GM23338 (cell line): ENCODE measurements around the gene MPHOSPH8. TPM values are rescaled to one million over a fixed set of nuclear protein-coding genes. Genes with fewer than 3 reads are reported as not detected.

ENCODE experiments used
- ATAC-seq: fragments of 200-7000 bp; cut with Tn5 transposase; 3 replicates; pipeline ENCODE4 v1.9.1; 2020
- DNase-seq: peaks from one replicate; pipeline ENCODE4 v3.0.0-alpha.2; 2015; ENCODE audit warnings: low spot score
- H2AFZ ChIP-seq: fragments of 200-600 bp; sonication (generic); 2 replicates; pipeline ENCODE4 v1.8.0; 2016; ENCODE audit warnings: antibody characterized with exemption, mild to moderate bottlenecking, moderate library complexity
- H3F3A ChIP-seq: fragments of 200-600 bp; sonication (generic); replicated peaks from 2 replicates; pipeline ENCODE4 v1.8.0; 2017; ENCODE audit warnings: antibody characterized with exemption, mixed run types, low read depth
- H3K27ac ChIP-seq: fragments of 200-600 bp; sonication (generic); 2 replicates; pipeline ENCODE4 v1.6.1; 2016; ENCODE audit warnings: low read depth
- H3K27me3 ChIP-seq: fragments of 200-600 bp; sonication (generic); 2 replicates; pipeline ENCODE4 v1.8.0; 2016; ENCODE audit warnings: mild to moderate bottlenecking, mixed run types, moderate library complexity; ENCODE audit not compliant: insufficient read depth
- H3K36me3 ChIP-seq: fragments of 200-600 bp; sonication (generic); 2 replicates; pipeline ENCODE4 v1.8.0; 2016; ENCODE audit warnings: mild to moderate bottlenecking; ENCODE audit not compliant: insufficient read depth
- H3K4me1 ChIP-seq: fragments of 200-600 bp; sonication (generic); 2 replicates; pipeline ENCODE4 v1.8.0; 2016; ENCODE audit warnings: mild to moderate bottlenecking, moderate library complexity; ENCODE audit not compliant: insufficient read depth
- H3K4me2 ChIP-seq: fragments of 200-600 bp; sonication (generic); 2 replicates; pipeline ENCODE4 v1.7.1; 2017; ENCODE audit warnings: mixed run types
- H3K4me3 ChIP-seq: fragments of 200-600 bp; sonication (generic); 2 replicates; pipeline ENCODE4 v1.6.1; 2016; ENCODE audit warnings: mixed run types
- H3K79me2 ChIP-seq: fragments of 200-600 bp; sonication (generic); replicated peaks from 2 replicates; pipeline ENCODE4 v1.8.0; 2017; ENCODE audit warnings: mild to moderate bottlenecking; ENCODE audit not compliant: insufficient read depth
- H3K9me2 ChIP-seq: fragments of 200-600 bp; sonication (generic); 2 replicates; pipeline ENCODE4 v1.8.0; 2017; ENCODE audit not compliant: insufficient read depth
- H4K20me1 ChIP-seq: fragments of 200-600 bp; sonication (generic); replicated peaks from 2 replicates; pipeline ENCODE4 v1.8.0; 2017; ENCODE audit warnings: mild to moderate bottlenecking; ENCODE audit not compliant: insufficient read depth
- H3K27ac Mint-ChIP-seq: 2 replicates; pipeline ENCODE4 v1.8.0; 2020; ENCODE audit warnings: inconsistent platforms, mild to moderate bottlenecking, moderate library complexity, mixed read lengths
- H3K27me3 Mint-ChIP-seq: 3 replicates; pipeline ENCODE4 v1.8.0; 2022; ENCODE audit warnings: low read depth, mild to moderate bottlenecking, moderate library complexity, mixed read lengths, inconsistent platforms; ENCODE audit not compliant: insufficient read depth, poor library complexity
- H3K36me3 Mint-ChIP-seq: 3 replicates; pipeline ENCODE4 v1.8.0; 2021; ENCODE audit warnings: low read depth, mild to moderate bottlenecking, inconsistent platforms, moderate library complexity, mixed read lengths
- H3K4me1 Mint-ChIP-seq: 3 replicates; pipeline ENCODE4 v1.8.0; 2020; ENCODE audit warnings: mild to moderate bottlenecking, inconsistent platforms, mixed read lengths
- H3K4me3 Mint-ChIP-seq: 3 replicates; pipeline ENCODE4 v1.8.0; 2021; ENCODE audit warnings: moderate library complexity, mild to moderate bottlenecking, inconsistent platforms, mixed read lengths
- H3K9me3 Mint-ChIP-seq: 3 replicates; pipeline ENCODE4 v1.8.0; 2020; ENCODE audit warnings: moderate library complexity, mild to moderate bottlenecking, inconsistent platforms, mixed read lengths
- CREB1 ChIP-seq: fragments of 250-450 bp; sonication (Bioruptor Pico); IDR thresholded peaks from 2 replicates; pipeline ENCODE4 v1.5.0; 2020; ENCODE audit warnings: low read depth, mild to moderate bottlenecking, moderate library complexity
- JUNB ChIP-seq: IDR thresholded peaks from one replicate; pipeline ENCODE4 v1.6.1; 2016; ENCODE audit warnings: antibody characterized with exemption; ENCODE audit not compliant: unreplicated experiment
- NANOG ChIP-seq: IDR thresholded peaks from 2 replicates; pipeline ENCODE4 v1.6.1; 2016; ENCODE audit warnings: antibody characterized with exemption, borderline replicate concordance
- POLR2AphosphoS5 ChIP-seq: IDR thresholded peaks from 2 replicates; pipeline ENCODE4 v1.6.1; 2016; ENCODE audit warnings: antibody characterized with exemption, low read depth
- STAT1 ChIP-seq: IDR thresholded peaks from one replicate; pipeline ENCODE4 v1.6.1; 2016; ENCODE audit warnings: antibody characterized with exemption; ENCODE audit not compliant: unreplicated experiment
- ZNF114 ChIP-seq: fragments of 250-450 bp; sonication (Bioruptor Pico); IDR thresholded peaks from 2 replicates; pipeline ENCODE4 v1.5.0; 2020; ENCODE audit warnings: mild to moderate bottlenecking, moderate library complexity
- ZNF331 ChIP-seq: fragments of 250-450 bp; sonication (Bioruptor Pico); IDR thresholded peaks from 2 replicates; pipeline ENCODE4 v1.5.0; 2020; ENCODE audit warnings: low read depth, mild to moderate bottlenecking, moderate library complexity
- polyA plus RNA-seq: library from polyadenylated mRNA; unstranded; fragments of >200 nt; fragmentation: Nextera tagmentation; extraction: Ambion mirVana; gene quantifications from 2 replicates; pipeline ENCODE4 v1.2.1, GENCODE V29; 2016
- total RNA-seq: library from RNA; depleted of rRNA; stranded (reverse); fragments of >200 nt; shearing (Covaris generic); gene quantifications from 2 replicates; pipeline ENCODE4 v1.2.3, GENCODE V29; 2014
- TF ChIP-seq, protein P1 (sequence below), 2 experiments: fragments of 200-600 bp in 1 of 2; sonication (generic) in 1 of 2; conservative IDR thresholded peaks; 2 replicates each; pipeline versions ENCODE4 v1.5.1 to v1.6.1; 2016 to 2017; ENCODE audit warnings: antibody characterized with exemption in 2 of 2, low read depth in 2 of 2, mild to moderate bottlenecking in 2 of 2, moderate library complexity in 1 of 2
- TF ChIP-seq, protein P2 (sequence below): IDR thresholded peaks from 2 replicates; pipeline ENCODE4 v1.6.1; 2016; ENCODE audit warnings: antibody characterized with exemption
- TF ChIP-seq, protein P3 (sequence below): IDR thresholded peaks from one replicate; pipeline ENCODE4 v1.6.1; 2018; ENCODE audit warnings: antibody characterized with exemption; ENCODE audit not compliant: unreplicated experiment
- TF ChIP-seq, protein P4 (sequence below): fragments of 250-450 bp; sonication (Bioruptor Pico); IDR thresholded peaks from 2 replicates; pipeline ENCODE4 v1.5.0; 2020; ENCODE audit warnings: mild to moderate bottlenecking, moderate library complexity

The MPHOSPH8 gene
- total and polyA plus RNA-seq, 2 experiments from 2014 or later = 15.6 to 31.9 TPM

DNA sequence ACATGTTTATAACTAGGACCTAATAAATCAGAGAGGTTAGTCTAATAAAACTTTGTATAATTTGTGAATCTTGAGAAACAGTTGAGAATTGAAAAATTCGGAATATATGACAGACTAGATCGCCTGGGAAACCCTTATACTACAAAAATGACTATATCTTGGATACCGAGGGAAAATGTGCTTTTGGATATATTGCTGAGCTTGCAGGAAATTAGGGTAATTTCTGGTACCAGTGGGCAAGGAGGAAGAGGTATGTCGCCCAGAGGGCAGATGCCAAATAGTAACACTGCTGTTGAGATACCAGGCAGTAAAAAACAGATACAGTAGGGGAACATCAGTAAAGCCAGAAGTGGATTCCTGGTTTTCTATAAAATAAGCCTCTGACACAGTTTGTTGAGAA lies 17.3 kb downstream of the MPHOSPH8 start:
- ATAC-seq (no peak), DNase-seq (no peak)
- no peak overlapping the region for H2AFZ ChIP-seq
- 0 out of 2 replicates have a peak, but pooled peaks cover 3% of the 10 kb centered on the region for H4K20me1 ChIP-seq
- H3K9me2 ChIP-seq = no peaks in the 10 kb centered on the region
- H3K4me1 Mint-ChIP-seq = no peaks in the 10 kb centered on the region
- no peaks in the 10 kb centered on the region for H3K79me2 ChIP-seq
- no peak overlapping the region for H3K27ac ChIP-seq
- H3K4me2 ChIP-seq = no peak overlapping the region
- H3K4me3 Mint-ChIP-seq = no peak overlapping the region
- peaks cover 36% of the 10 kb centered on the region for H3K36me3 Mint-ChIP-seq
- no peak overlapping the region for H3K4me3 ChIP-seq
- H3K27me3 Mint-ChIP-seq = peaks cover 2% of the 10 kb centered on the region
- H3F3A ChIP-seq = no peaks in the 10 kb centered on the region
- H3K4me1 ChIP-seq = no peaks in the 10 kb centered on the region
- peaks cover 11% of the 10 kb centered on the region; the same call in 1 of the 2 replicates for H3K36me3 ChIP-seq
- H3K27ac Mint-ChIP-seq = no peak overlapping the region
- no peaks in the 10 kb centered on the region; the same call in 2 of the 3 replicates for H3K9me3 Mint-ChIP-seq
- no peaks in the 10 kb centered on the region for H3K27me3 ChIP-seq
- TF ChIP-seq, protein P1, sequence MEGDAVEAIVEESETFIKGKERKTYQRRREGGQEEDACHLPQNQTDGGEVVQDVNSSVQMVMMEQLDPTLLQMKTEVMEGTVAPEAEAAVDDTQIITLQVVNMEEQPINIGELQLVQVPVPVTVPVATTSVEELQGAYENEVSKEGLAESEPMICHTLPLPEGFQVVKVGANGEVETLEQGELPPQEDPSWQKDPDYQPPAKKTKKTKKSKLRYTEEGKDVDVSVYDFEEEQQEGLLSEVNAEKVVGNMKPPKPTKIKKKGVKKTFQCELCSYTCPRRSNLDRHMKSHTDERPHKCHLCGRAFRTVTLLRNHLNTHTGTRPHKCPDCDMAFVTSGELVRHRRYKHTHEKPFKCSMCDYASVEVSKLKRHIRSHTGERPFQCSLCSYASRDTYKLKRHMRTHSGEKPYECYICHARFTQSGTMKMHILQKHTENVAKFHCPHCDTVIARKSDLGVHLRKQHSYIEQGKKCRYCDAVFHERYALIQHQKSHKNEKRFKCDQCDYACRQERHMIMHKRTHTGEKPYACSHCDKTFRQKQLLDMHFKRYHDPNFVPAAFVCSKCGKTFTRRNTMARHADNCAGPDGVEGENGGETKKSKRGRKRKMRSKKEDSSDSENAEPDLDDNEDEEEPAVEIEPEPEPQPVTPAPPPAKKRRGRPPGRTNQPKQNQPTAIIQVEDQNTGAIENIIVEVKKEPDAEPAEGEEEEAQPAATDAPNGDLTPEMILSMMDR (conservative IDR thresholded peaks at IDR 0.05; ENCODE audit: low read depth in 2 of 2) = no peak
- TF ChIP-seq POLR2AphosphoS5 = no peak
- TF ChIP-seq JUNB = no peak
- TF ChIP-seq STAT1 = no peak
- TF ChIP-seq, protein P2, sequence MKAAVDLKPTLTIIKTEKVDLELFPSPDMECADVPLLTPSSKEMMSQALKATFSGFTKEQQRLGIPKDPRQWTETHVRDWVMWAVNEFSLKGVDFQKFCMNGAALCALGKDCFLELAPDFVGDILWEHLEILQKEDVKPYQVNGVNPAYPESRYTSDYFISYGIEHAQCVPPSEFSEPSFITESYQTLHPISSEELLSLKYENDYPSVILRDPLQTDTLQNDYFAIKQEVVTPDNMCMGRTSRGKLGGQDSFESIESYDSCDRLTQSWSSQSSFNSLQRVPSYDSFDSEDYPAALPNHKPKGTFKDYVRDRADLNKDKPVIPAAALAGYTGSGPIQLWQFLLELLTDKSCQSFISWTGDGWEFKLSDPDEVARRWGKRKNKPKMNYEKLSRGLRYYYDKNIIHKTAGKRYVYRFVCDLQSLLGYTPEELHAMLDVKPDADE = no peak
- TF ChIP-seq ZNF114 (CRISPR knock-in tag) = no peak
- TF ChIP-seq, protein P3, sequence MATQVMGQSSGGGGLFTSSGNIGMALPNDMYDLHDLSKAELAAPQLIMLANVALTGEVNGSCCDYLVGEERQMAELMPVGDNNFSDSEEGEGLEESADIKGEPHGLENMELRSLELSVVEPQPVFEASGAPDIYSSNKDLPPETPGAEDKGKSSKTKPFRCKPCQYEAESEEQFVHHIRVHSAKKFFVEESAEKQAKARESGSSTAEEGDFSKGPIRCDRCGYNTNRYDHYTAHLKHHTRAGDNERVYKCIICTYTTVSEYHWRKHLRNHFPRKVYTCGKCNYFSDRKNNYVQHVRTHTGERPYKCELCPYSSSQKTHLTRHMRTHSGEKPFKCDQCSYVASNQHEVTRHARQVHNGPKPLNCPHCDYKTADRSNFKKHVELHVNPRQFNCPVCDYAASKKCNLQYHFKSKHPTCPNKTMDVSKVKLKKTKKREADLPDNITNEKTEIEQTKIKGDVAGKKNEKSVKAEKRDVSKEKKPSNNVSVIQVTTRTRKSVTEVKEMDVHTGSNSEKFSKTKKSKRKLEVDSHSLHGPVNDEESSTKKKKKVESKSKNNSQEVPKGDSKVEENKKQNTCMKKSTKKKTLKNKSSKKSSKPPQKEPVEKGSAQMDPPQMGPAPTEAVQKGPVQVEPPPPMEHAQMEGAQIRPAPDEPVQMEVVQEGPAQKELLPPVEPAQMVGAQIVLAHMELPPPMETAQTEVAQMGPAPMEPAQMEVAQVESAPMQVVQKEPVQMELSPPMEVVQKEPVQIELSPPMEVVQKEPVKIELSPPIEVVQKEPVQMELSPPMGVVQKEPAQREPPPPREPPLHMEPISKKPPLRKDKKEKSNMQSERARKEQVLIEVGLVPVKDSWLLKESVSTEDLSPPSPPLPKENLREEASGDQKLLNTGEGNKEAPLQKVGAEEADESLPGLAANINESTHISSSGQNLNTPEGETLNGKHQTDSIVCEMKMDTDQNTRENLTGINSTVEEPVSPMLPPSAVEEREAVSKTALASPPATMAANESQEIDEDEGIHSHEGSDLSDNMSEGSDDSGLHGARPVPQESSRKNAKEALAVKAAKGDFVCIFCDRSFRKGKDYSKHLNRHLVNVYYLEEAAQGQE = no peak
- TF ChIP-seq ZNF331 (CRISPR knock-in tag) = no peak
- TF ChIP-seq, protein P4, sequence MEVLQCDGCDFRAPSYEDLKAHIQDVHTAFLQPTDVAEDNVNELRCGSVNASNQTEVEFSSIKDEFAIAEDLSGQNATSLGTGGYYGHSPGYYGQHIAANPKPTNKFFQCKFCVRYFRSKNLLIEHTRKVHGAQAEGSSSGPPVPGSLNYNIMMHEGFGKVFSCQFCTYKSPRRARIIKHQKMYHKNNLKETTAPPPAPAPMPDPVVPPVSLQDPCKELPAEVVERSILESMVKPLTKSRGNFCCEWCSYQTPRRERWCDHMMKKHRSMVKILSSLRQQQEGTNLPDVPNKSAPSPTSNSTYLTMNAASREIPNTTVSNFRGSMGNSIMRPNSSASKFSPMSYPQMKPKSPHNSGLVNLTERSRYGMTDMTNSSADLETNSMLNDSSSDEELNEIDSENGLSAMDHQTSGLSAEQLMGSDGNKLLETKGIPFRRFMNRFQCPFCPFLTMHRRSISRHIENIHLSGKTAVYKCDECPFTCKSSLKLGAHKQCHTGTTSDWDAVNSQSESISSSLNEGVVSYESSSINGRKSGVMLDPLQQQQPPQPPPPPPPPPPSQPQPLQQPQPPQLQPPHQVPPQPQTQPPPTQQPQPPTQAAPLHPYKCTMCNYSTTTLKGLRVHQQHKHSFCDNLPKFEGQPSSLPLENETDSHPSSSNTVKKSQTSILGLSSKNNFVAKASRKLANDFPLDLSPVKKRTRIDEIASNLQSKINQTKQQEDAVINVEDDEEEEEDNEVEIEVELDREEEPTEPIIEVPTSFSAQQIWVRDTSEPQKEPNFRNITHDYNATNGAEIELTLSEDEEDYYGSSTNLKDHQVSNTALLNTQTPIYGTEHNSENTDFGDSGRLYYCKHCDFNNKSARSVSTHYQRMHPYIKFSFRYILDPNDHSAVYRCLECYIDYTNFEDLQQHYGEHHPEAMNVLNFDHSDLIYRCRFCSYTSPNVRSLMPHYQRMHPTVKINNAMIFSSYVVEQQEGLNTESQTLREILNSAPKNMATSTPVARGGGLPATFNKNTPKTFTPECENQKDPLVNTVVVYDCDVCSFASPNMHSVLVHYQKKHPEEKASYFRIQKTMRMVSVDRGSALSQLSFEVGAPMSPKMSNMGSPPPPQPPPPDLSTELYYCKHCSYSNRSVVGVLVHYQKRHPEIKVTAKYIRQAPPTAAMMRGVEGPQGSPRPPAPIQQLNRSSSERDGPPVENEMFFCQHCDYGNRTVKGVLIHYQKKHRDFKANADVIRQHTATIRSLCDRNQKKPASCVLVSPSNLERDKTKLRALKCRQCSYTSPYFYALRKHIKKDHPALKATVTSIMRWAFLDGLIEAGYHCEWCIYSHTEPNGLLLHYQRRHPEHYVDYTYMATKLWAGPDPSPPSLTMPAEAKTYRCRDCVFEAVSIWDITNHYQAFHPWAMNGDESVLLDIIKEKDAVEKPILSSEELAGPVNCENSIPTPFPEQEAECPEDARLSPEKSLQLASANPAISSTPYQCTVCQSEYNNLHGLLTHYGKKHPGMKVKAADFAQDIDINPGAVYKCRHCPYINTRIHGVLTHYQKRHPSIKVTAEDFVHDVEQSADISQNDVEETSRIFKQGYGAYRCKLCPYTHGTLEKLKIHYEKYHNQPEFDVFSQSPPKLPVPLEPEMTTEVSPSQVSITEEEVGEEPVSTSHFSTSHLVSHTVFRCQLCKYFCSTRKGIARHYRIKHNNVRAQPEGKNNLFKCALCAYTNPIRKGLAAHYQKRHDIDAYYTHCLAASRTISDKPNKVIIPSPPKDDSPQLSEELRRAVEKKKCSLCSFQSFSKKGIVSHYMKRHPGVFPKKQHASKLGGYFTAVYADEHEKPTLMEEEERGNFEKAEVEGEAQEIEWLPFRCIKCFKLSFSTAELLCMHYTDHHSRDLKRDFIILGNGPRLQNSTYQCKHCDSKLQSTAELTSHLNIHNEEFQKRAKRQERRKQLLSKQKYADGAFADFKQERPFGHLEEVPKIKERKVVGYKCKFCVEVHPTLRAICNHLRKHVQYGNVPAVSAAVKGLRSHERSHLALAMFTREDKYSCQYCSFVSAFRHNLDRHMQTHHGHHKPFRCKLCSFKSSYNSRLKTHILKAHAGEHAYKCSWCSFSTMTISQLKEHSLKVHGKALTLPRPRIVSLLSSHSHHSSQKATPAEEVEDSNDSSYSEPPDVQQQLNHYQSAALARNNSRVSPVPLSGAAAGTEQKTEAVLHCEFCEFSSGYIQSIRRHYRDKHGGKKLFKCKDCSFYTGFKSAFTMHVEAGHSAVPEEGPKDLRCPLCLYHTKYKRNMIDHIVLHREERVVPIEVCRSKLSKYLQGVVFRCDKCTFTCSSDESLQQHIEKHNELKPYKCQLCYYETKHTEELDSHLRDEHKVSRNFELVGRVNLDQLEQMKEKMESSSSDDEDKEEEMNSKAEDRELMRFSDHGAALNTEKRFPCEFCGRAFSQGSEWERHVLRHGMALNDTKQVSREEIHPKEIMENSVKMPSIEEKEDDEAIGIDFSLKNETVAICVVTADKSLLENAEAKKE (CRISPR knock-in tag) = no peak
- TF ChIP-seq NANOG = no peak
- TF ChIP-seq CREB1 = no peak
